Measurements from ENCODE around the gene DCC. TPM values are rescaled to one million over a fixed set of nuclear protein-coding genes. Genes with fewer than 3 reads are reported as not detected.
A peak's percentile ranks its signal among the peaks of the same experiment; 100 is the strongest.

The DCC gene
- total and polyA plus RNA-seq, 2 donors from 2014 or later: 3.9 TPM; not detected in 1

DNA sequence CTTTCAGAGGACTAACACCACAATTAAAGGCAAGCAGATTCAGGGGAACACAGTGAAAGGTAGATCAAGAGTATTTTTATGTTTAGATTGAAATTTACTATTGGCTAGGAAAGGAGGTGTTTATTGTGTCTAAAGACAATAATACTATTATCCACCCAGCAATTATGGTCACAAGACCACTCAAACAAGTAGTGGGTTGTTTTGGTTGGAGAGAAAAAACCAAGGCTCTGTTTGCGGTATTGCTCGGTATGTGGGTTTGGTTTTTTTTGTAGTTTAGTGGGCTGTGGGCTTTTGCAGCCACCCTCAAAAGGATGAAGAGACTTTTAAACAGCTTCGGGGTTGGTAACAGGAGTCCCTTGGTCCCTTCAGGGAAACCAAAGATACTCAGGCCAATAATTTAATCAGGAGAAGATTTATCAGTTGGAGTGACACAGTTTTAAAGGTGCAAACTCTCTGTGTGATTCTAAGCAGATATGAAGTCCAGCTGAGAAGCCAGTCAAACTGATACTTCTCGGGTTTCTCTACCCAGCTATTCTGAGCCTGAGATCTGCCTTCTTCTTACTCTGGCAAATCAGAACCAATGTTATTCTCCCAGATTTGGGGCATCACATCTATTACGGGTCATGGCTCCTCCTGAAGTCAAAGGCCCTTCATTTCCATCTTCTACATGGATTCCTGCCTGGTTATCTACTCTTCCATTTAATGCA is 55.3 kb downstream of the DCC start:
- intact Hi-C loops (cut with DNase I): no loop called here
- Histone ChIP-seq H3K9ac (ENCODE audit: low read length in 3 of 3) (no peak overlapping the region), H3K27ac (ENCODE audit: low read depth in 2 of 2, low read length in 2 of 2) (no peak overlapping the region), H3K27me3 (ENCODE audit: control insufficient read depth, insufficient read depth, low read length) (no peaks in the 10 kb centered on the region), H3K4me3 (ENCODE audit: low read length in 3 of 3) (no peak overlapping the region), H3K36me3 (ENCODE audit: control insufficient read depth in 2 of 3, insufficient read depth in 3 of 3, low read length in 3 of 3) (no peaks in the 10 kb centered on the region), H3K9me3 (ENCODE audit: control insufficient read depth in 2 of 3, insufficient read depth in 1 of 3, low read length in 3 of 3) (no peaks in the 10 kb centered on the region), H3K4me1 (ENCODE audit: control insufficient read depth in 2 of 3, insufficient read depth in 2 of 3, low read depth in 1 of 3, low read length in 3 of 3) (no peaks in the 10 kb centered on the region)
- FAIRE-seq (no peak), DNase-seq (peak in 1 of 5 donors; percentile 31)
- TF ChIP-seq, protein P1, sequence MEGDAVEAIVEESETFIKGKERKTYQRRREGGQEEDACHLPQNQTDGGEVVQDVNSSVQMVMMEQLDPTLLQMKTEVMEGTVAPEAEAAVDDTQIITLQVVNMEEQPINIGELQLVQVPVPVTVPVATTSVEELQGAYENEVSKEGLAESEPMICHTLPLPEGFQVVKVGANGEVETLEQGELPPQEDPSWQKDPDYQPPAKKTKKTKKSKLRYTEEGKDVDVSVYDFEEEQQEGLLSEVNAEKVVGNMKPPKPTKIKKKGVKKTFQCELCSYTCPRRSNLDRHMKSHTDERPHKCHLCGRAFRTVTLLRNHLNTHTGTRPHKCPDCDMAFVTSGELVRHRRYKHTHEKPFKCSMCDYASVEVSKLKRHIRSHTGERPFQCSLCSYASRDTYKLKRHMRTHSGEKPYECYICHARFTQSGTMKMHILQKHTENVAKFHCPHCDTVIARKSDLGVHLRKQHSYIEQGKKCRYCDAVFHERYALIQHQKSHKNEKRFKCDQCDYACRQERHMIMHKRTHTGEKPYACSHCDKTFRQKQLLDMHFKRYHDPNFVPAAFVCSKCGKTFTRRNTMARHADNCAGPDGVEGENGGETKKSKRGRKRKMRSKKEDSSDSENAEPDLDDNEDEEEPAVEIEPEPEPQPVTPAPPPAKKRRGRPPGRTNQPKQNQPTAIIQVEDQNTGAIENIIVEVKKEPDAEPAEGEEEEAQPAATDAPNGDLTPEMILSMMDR (IDR thresholded peaks at IDR 0.05; ENCODE audit: borderline replicate concordance, extremely low read depth, insufficient read depth): no peak

DNA sequence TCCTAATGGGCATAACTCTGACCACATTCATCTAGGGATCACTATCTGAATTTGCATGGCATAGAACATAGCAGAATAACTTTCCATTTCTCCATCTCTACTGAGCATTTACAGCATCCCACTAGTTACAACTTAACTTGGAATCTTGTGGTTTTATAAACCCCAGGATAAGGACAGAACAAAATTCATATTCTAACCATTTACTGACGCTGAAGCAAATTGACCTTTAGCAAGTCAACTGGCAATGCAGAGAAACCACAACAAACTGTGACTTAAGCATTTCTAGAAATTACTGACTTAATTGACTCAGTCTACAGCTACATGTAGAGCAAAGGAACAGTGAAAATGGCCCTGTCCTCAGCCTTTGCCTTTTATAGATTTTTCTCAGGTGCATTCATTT is 61.2 kb downstream of the DCC start:
- intact Hi-C loops (cut with DNase I): no loop called here
- Histone ChIP-seq H3K4me3 (ENCODE audit: low read length in 3 of 3) (no peak overlapping the region), H3K27ac (ENCODE audit: low read depth in 2 of 2, low read length in 2 of 2) (no peak overlapping the region), H3K9ac (ENCODE audit: low read length in 3 of 3) (no peak overlapping the region), H3K27me3 (ENCODE audit: control insufficient read depth, insufficient read depth, low read length) (no peaks in the 10 kb centered on the region), H3K9me3 (ENCODE audit: control insufficient read depth in 2 of 3, insufficient read depth in 1 of 3, low read length in 3 of 3) (no peaks in the 10 kb centered on the region), H3K36me3 (ENCODE audit: control insufficient read depth in 2 of 3, insufficient read depth in 3 of 3, low read length in 3 of 3) (no peaks in the 10 kb centered on the region), H3K4me1 (ENCODE audit: control insufficient read depth in 2 of 3, insufficient read depth in 2 of 3, low read depth in 1 of 3, low read length in 3 of 3) (no peaks in the 10 kb centered on the region)
- FAIRE-seq (no peak), DNase-seq (no peak)
- TF ChIP-seq, protein P1 (IDR thresholded peaks at IDR 0.05; ENCODE audit: borderline replicate concordance, extremely low read depth, insufficient read depth): no peak

DNA sequence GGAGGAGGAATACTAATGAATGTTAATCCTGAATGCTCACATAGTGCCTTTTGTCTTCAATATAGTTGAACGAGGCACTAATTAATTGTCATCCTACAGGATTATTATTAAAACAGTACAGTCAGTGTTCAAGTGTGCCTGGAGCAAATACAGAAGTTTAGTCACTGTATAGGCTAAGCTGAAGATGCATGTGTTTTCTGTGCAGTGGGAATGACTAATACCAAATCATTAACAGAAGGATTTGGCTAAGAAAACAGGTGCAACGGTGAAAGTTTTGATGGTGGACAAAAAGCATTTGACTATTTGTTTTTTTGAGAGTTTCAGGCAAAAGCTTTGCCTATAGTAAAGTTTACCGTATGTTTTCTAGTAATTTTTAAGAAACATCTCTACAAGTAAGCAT is 62.8 kb downstream of the DCC start:
- Histone ChIP-seq H3K4me3 (ENCODE audit: low read length in 3 of 3) (no peak overlapping the region), H3K4me1 (ENCODE audit: control insufficient read depth in 2 of 3, insufficient read depth in 2 of 3, low read depth in 1 of 3, low read length in 3 of 3) (no peaks in the 10 kb centered on the region), H3K9me3 (ENCODE audit: control insufficient read depth in 2 of 3, insufficient read depth in 1 of 3, low read length in 3 of 3) (no peaks in the 10 kb centered on the region), H3K27ac (ENCODE audit: low read depth in 2 of 2, low read length in 2 of 2) (no peak overlapping the region), H3K9ac (ENCODE audit: low read length in 3 of 3) (no peak overlapping the region), H3K36me3 (ENCODE audit: control insufficient read depth in 2 of 3, insufficient read depth in 3 of 3, low read length in 3 of 3) (no peaks in the 10 kb centered on the region), H3K27me3 (ENCODE audit: control insufficient read depth, insufficient read depth, low read length) (no peaks in the 10 kb centered on the region)
- TF ChIP-seq, protein P1 (IDR thresholded peaks at IDR 0.05; ENCODE audit: borderline replicate concordance, extremely low read depth, insufficient read depth): no peak
- intact Hi-C loops (cut with DNase I): no loop called here
- FAIRE-seq: no peak
- no peak for DNase-seq

Measured in kidney (tissue), 14 donors.